G401.6 (cell line): Measurements from ENCODE around the gene GNAS.
"Not testable (repeated sequence)": the region's sequence is repeated elsewhere in the genome, so short reads cannot be mapped to it uniquely, and the experiment has no call there.

Source experiments
- FAIRE-seq: peaks from 2 replicates; lab custom pipeline; 2012; peaks lifted over from hg19 to GRCh38; lab: Jason Lieb, UNC

The GNAS gene

GRCh38 chr20:58828804-58829203, 23.7 kb upstream of the GNAS start:
- not testable (repeated sequence) for FAIRE-seq

DNA sequence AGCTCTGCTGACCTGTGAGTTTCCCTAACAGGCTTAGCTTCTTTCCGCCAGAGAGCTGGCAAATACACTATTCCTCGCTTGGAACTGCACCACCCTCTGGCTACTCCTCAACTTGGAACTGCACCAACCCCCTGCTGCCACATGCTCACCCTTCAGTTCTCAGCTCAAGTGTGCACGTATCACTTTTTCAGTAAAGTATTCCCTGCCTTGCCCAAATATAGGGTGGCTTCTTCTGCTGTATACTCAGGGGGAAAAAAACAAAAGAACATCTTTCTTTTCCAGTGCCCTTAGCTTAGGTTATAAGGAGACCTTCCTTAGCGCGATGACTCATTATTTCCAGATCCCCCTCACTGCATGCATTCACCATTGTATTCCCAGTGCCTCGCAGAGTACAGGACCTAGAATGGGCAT, 23.0 kb upstream of the GNAS start:
- no peak for FAIRE-seq

GRCh38 chr20:58832457-58832856, 20.1 kb upstream of the GNAS start:
- FAIRE-seq: no peak

- FAIRE-seq: no peak
Observed at GRCh38 chr20:58833921-58834320, 18.6 kb upstream of the GNAS start.

- no peak for FAIRE-seq
Observed at GRCh38 chr20:58835231-58835630, 17.3 kb upstream of the GNAS start.

GRCh38 chr20:58836616-58837204, 15.8 kb upstream of the GNAS start:
- FAIRE-seq: no peak

DNA sequence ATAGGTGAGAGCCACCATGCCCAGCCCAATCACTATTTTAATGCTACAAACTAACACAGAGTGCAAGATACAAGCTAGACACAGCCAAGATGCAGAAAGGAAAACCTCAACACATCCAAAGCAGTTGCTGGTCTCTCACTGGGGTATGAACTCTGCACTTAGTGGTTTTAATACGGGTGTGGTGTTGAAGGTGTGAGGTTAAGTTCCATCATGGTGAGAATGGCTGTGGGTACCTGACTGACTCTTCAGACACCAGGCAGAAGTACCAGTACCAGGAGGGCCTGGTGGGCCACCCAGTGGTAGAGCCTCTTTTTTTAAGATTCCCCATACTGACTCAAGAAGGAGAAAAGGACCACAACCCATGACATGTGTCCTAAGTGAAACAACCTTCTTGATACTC, 14.8 kb upstream of the GNAS start:
- no peak for FAIRE-seq

DNA sequence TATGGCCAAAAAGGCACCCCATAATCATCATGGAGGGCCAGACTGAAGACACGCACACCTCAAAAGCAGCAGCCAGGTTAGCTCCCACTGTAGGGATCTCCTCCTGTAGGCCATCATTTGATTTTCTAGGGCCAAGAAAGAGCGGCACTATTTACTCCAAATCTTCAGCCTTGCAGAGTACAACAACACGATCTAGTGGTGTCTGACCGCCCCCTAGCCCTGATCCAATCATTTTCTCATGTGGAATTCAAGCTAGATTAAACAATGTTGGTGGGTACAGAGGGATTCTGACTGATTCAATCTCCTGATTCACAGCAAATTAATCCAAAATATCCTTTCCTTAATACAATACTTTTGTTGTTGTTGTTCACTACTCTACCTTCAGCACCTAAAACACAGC, 14.3 kb upstream of the GNAS start:
- FAIRE-seq: no peak

DNA sequence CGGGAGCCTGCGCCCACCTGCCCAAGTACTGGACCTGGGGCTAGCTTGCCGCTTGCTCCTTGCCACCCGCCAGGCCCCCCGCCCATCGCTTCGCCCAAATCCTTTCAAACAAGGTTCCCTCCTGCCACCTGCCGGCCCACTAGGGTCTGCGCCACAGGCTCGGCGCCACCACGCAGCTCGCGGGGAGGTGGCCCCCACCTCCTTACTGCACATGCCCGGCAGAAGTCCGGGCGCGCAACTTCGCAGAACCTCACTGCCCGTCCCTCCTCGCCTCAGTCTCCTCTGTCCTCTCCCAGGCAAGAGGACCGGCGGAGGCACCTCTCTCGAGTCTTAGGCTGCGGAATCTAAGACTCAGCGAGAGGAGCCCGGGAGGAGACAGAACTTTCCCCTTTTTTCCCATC, 13.0 kb upstream of the GNAS start:
- FAIRE-seq: no peak

DNA sequence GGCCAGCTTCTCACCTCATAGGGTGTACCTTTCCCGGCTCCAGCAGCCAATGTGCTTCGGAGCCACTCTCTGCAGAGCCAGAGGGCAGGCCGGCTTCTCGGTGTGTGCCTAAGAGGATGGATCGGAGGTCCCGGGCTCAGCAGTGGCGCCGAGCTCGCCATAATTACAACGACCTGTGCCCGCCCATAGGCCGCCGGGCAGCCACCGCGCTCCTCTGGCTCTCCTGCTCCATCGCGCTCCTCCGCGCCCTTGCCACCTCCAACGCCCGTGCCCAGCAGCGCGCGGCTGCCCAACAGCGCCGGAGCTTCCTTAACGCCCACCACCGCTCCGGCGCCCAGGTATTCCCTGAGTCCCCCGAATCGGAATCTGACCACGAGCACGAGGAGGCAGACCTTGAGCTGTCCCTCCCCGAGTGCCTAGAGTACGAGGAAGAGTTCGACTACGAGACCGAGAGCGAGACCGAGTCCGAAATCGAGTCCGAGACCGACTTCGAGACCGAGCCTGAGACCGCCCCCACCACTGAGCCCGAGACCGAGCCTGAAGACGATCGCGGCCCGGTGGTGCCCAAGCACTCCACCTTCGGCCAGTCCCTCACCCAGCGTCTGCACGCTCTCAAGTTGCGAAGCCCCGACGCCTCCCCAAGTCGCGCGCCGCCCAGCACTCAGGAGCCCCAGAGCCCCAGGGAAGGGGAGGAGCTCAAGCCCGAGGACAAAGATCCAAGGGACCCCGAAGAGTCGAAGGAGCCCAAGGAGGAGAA, 12.3 kb upstream of the GNAS start:
- no peak for FAIRE-seq

DNA sequence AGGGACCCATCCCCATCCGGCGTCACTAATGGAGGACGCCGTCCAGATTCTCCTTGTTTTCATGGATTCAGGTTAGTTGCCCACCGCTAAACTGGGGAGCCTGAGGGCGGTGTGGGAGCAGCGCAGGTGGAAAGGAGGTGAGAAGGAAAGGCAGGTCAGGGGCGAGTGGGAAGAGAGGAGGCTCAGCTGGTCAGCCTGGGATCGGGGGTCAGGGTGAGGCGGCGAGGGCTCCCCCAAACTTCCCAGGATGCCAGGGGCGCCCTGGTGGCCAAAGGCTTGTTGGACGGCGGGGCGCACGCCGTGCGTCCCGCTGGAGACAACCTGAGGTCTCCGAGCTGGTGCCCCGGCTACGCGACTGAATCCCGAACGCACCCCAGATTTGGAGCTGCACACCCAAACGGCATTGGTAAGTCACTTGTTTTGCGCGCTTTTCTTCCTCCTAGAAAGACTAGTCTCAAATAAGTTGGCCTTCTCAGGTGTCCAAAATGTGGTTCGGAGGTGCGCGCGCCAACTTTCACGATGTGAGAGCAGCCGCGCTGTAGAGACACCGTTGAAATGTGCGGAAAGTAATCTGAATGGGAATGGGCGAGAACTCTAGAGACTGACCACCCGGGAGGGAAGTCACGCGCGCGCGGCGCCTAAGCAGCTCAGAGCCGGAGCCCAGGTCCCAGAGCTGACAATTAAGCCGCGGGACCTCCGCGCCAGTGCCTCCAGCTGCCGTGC, 11.5 kb upstream of the GNAS start:
- no peak for FAIRE-seq

GRCh38 chr20:58841539-58842264, 10.8 kb upstream of the GNAS start:
- FAIRE-seq: no peak

DNA sequence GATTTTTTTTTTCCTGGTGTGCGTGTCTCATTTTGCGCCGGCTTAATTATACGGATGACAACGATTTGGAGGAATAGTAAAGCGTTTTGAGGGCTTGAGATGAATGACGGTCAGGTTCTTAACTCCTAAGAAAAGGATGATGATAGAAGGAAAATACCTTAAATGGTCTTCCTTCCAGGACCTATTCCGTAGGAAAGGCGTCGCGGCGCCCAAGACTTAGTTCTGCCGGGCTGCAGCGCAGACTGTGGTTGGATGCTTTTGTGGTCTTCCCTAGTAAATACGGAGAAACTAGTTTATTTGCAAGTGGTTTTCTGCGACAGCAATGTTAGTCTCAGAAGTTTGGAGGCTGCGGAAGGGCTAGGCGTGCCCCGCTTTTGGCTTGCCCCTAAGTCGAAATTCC, 10.2 kb upstream of the GNAS start:
- FAIRE-seq: no peak

GRCh38 chr20:58843128-58843556, 9.4 kb upstream of the GNAS start:
- FAIRE-seq: no peak

DNA sequence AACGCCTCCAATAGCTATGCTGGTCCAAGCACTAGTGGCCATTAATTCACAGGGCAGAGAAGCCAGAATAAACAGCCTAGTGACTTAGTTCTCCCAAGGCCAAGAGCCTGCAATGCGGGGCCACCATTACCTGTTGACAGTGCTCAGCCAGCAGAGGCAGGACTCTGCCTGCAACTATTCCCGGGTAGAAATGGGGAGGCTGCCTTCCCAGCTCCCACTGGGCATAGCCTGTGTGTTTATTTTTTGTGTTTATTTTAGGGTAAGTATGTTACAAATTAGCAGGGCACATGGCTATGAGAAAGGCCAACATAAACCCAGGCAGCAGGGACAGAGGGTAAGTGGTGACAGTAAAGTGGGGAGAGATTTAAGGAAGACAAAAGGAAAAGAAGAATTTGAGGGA, 6.8 kb upstream of the GNAS start:
- no peak for FAIRE-seq

GRCh38 chr20:58847463-58847862, 5.1 kb upstream of the GNAS start:
- no peak for FAIRE-seq

DNA sequence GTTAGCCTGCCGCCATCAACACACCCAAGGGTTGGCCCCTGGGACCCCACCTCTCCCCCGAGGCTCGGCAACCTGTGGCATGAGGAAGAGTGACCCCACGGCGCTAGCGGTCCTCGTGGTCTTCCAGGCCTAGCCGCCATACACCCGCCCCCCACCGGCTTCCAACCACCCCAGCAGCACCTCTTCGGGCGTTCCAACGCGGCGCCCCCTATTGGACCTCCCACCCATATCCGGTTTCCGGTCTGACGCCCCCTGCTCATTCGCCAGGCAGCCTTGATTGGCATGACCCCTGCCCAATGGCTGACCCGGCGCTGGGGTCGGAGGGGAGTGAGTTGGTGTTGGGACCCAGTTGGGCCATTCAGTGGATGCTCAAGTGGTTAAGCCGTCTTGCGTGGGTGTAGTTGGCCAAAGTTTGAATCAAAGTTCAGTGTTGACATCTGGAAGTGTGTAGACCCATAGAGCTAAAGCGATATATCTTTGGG, 1.8 kb upstream of the GNAS start, which contains the start of gene GNAS-AS1:
TSS of gene GNAS-AS1 (minus strand) at position 210 of the 482 bp plus-strand sequence.
- FAIRE-seq: no peak

DNA sequence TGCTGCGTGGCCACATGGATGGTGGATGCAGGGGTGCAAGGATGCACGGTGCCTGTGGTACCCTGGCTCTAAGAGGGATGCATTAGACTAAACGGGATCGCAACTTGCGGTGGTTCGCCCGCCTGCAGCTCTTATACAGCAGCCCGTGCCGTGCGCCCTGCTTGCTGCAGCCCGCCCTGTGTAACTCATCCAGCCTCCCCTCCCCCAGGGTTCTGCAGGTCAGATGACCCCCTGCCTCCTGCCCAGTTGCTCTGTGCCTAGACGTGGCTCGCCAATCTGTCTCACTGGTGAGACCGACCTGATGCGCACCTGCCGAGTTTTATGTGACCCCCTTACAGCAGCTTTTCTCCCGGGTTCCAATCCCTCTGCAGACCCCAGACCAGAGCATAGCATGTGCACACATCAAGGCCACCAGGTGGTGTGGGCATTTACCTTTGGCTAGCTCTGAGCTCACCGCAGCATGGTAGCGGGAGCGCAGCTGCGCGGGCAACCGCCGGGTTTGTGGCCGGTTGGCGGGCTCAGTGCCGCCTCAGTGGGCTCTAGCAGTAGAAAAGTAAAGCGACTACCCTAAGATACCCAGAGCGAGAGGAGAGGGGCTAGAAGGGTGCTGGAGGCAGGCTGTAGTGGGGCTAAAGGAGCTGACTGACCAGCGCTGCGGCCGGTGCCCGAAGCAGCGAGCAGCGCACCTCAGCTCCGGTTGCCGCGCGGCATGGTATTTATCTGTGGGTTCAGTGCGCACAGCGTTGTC, 1.1 kb upstream of the GNAS start:
- FAIRE-seq: no peak

DNA sequence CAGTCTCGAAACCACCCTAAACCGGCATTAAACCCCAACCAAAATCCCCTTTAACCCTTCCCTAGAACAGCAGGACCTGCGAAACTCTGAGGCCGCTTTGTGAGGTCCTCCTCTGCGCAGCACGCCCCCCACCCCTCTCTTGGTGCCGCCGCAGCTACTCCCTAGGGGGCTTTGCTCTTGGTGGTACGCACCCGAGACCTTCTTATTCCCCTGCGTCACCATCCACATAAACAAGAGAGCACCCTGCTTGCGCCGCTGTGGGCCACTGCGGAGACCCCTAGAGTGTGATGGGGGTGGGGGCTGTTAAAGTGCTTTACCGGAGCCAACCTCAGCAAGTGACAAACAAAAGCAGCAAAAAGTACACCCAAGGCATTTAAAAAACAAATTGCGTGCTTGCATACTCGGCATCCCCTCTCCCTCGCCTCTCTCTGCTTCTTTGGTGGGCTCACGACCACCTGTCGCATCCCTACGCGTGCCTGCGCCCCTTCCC, 502 bp upstream of the GNAS start:
- no peak for FAIRE-seq

DNA sequence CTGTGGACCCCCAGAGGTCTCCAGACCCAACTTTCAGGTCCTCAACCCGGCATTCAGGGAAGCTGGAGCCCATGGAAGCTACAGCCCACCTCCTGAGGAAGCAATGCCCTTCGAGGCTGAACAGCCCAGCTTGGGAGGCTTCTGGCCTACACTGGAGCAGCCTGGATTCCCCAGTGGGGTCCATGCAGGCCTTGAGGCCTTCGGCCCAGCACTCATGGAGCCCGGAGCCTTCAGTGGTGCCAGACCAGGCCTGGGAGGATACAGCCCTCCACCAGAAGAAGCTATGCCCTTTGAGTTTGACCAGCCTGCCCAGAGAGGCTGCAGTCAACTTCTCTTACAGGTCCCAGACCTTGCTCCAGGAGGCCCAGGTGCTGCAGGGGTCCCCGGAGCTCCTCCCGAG, 950 bp downstream of the GNAS start:
- FAIRE-seq: no peak

GRCh38 chr20:58853976-58854637, 1.6 kb downstream of the GNAS start:
- FAIRE-seq: no peak
